Brain microvascular endothelial cell (primary cell): ENCODE results near the gene FOXS1.

Experiments
- DNase-seq: peaks from one replicate; pipeline ENCODE4 v3.0.0-alpha.2; 2020
- H3K27ac ChIP-seq: fragments of 250-450 bp; sonication (Bioruptor Pico); 2 replicates; pipeline ENCODE4 v1.5.1; 2020; ENCODE audit warnings: mild to moderate bottlenecking, moderate library complexity
- H3K27me3 ChIP-seq: fragments of 250-450 bp; sonication (Bioruptor Pico); replicated peaks from 2 replicates; pipeline ENCODE4 v1.5.1; 2020; ENCODE audit warnings: mild to moderate bottlenecking
- H3K36me3 ChIP-seq: fragments of 250-450 bp; sonication (Bioruptor Pico); replicated peaks from 2 replicates; pipeline ENCODE4 v1.5.1; 2020; ENCODE audit warnings: mild to moderate bottlenecking
- H3K4me3 ChIP-seq: 2 replicates; pipeline ENCODE4 v1.5.1; 2011; ENCODE audit warnings: low read depth, mild to moderate bottlenecking, control low read depth, low read length, moderate library complexity
- in situ Hi-C: cut with HindIII; loops from 2 replicates; pipeline ENCODE4 v1.10.0; 2017; ENCODE audit warnings: low sequenced_read_pairs, low pct_ligation_motif_present
- TF ChIP-seq, protein P1 (sequence below): IDR thresholded peaks from 2 replicates; pipeline ENCODE4 v1.5.1; 2011; ENCODE audit warnings: low read depth, mild to moderate bottlenecking, moderate library complexity, low read length, control low read depth, inconsistent platforms; ENCODE audit errors: missing control alignments

FOXS1 gene

DNA sequence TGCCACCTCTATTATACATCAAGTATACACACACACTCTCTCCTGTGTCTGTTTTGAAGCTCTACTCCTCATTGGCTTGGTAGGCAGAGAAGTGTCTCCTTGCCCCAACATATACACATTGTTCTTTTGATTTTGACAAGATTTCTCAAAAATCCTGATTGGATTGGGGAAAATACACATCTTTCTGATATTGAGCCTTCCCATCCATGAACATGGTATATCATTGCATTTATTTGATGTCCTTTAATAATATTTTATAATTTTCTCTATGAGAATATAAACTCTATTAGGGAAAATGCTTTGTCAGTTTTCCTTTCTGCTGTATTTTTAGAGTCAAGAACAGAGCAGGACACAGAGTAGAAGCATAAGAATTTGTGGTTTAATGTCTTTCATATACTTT lies 32.3 kb upstream of the FOXS1 start:
- Histone ChIP-seq H3K4me3 (no peak overlapping the region), H3K27ac (no peak overlapping the region), H3K36me3 (no peaks in the 10 kb centered on the region), H3K27me3 (peaks cover 3% of the 10 kb centered on the region)
- in situ Hi-C loops: no loop called here
- TF ChIP-seq, protein P1, sequence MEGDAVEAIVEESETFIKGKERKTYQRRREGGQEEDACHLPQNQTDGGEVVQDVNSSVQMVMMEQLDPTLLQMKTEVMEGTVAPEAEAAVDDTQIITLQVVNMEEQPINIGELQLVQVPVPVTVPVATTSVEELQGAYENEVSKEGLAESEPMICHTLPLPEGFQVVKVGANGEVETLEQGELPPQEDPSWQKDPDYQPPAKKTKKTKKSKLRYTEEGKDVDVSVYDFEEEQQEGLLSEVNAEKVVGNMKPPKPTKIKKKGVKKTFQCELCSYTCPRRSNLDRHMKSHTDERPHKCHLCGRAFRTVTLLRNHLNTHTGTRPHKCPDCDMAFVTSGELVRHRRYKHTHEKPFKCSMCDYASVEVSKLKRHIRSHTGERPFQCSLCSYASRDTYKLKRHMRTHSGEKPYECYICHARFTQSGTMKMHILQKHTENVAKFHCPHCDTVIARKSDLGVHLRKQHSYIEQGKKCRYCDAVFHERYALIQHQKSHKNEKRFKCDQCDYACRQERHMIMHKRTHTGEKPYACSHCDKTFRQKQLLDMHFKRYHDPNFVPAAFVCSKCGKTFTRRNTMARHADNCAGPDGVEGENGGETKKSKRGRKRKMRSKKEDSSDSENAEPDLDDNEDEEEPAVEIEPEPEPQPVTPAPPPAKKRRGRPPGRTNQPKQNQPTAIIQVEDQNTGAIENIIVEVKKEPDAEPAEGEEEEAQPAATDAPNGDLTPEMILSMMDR: no peak
- DNase-seq: no peak

DNA sequence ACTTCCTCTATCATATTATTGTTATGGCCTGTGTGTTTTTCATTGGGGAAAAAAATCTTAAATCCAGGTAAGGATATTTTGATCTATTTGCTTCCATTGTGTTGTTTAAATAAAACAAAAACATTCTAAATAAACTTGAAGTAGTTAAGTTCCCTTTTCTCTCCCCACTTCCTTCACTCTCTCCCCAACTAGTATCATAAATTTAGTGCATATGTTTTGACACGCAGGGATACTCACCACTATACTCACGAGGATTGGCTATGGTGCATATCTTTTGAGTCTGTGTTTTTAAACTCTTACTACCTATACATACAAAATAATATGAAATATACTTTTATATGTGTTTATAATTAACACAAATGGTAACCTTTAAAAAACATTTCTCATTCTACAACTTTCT lies 30.3 kb upstream of the FOXS1 start:
- H3K36me3 ChIP-seq: no peaks in the 10 kb centered on the region
- H3K27me3 ChIP-seq: peaks cover 17% of the 10 kb centered on the region
- DNase-seq: no peak
- no peak overlapping the region for H3K27ac ChIP-seq
- in situ Hi-C loops: no loop called here
- H3K4me3 ChIP-seq: no peak overlapping the region
- TF ChIP-seq, protein P1: no peak

DNA sequence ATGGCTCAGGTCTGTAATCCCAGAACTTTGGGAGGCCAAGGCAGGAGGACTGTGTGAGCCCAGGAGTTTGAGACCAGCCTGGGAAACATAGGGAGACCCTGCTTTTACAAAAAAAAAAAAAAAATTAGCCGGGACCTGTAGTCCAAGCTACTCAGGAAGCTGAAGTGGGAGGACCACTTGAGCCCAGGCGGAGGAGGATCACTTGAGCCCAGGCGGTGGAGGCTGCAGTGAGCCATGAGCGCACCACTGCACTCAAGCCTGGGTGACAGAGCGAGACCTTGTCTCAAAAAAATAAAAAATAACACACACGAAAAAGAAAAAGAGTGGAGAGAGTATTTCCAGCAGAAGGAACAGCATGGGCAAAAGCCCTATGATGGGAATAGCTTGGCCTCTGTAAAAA lies 27.0 kb upstream of the FOXS1 start:
- no peak overlapping the region for H3K4me3 ChIP-seq
- H3K27ac ChIP-seq: no peak overlapping the region
- H3K36me3 ChIP-seq: no peaks in the 10 kb centered on the region
- DNase-seq: no peak
- in situ Hi-C loops: no loop called here
- H3K27me3 ChIP-seq: peaks cover 31% of the 10 kb centered on the region
- TF ChIP-seq, protein P1: no peak

DNA sequence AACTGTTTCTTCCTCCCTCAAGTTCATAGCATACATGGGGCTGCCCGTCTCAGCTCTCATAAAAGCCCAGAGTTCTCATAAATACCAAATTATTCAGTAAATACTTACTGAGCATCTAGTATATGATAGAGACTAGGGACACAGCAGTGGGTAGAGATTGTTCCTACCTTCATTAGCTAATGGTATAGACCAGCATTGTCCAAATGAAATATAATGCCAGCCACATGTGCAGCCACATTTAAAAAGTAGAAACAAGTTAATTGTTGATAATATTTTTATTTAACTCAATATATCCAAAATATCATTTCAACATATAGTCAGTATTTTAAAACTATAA lies 26.2 kb upstream of the FOXS1 start:
- H3K27me3 ChIP-seq: peaks cover 31% of the 10 kb centered on the region
- TF ChIP-seq, protein P1: no peak
- DNase-seq: no peak
- H3K36me3 ChIP-seq: no peaks in the 10 kb centered on the region
- H3K4me3 ChIP-seq: no peak overlapping the region
- no peak overlapping the region for H3K27ac ChIP-seq
- in situ Hi-C loops: no loop called here

DNA sequence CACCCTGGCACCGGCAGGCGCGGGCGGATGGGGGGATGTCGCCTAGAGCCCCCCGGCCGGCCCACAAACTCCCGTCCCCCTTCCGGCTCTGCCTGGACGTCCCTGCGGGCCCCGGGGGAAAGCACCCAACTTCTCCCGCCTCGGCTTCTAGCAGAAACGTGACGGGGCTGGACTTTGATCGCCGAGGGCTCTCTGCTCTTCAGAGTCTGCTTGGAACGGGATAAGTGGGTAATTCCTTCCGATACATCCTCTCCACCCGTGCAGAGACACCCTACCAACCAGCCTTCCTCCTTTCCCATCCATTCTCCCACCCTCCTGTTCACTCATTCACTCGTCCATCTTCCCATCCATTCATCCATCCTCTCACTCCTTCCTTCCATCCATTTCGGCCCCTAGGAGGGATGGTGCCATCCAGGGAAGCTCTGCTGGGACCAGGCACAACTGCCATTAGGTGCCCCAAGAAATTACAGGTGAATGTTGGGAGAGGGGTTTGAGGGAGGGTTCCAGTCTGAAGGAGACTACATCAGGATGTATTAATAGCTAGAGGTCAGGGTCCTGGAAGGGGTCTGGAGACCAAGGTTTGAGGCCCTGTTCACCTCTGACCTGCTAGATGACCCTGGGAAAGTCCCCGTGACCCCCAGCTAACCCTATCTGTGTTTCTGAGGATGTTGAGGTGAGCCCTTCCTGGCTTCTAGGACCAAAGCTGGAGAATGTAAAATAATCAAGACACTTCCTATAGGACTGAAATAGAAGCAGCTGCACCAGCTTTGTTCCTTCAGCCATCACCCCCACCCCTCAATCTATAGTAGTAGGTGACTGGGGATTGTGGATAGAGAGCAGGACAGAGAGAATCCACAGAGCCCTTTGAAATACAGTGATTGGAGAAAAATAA lies 25.6 kb upstream of the FOXS1 start:
- in situ Hi-C loops: no loop called here
- TF ChIP-seq, protein P1: no peak
- Histone ChIP-seq H3K27ac (no peak overlapping the region), H3K36me3 (no peaks in the 10 kb centered on the region), H3K27me3 (peaks cover 31% of the 10 kb centered on the region), H3K4me3 (peak overlapping the region; percentile 42)
- DNase-seq: no peak
